ENCODE measurements around the gene INHBE. TPM values are rescaled to one million over a fixed set of nuclear protein-coding genes. Genes with fewer than 3 reads are reported as not detected.
"Not testable (repeated sequence)": the region's sequence is repeated elsewhere in the genome, so short reads cannot be mapped to it uniquely, and the experiment has no call there.

The INHBE gene, protein sequence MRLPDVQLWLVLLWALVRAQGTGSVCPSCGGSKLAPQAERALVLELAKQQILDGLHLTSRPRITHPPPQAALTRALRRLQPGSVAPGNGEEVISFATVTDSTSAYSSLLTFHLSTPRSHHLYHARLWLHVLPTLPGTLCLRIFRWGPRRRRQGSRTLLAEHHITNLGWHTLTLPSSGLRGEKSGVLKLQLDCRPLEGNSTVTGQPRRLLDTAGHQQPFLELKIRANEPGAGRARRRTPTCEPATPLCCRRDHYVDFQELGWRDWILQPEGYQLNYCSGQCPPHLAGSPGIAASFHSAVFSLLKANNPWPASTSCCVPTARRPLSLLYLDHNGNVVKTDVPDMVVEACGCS
- total RNA-seq, result not detected
- long read RNA-seq, result 0 reads

DNA sequence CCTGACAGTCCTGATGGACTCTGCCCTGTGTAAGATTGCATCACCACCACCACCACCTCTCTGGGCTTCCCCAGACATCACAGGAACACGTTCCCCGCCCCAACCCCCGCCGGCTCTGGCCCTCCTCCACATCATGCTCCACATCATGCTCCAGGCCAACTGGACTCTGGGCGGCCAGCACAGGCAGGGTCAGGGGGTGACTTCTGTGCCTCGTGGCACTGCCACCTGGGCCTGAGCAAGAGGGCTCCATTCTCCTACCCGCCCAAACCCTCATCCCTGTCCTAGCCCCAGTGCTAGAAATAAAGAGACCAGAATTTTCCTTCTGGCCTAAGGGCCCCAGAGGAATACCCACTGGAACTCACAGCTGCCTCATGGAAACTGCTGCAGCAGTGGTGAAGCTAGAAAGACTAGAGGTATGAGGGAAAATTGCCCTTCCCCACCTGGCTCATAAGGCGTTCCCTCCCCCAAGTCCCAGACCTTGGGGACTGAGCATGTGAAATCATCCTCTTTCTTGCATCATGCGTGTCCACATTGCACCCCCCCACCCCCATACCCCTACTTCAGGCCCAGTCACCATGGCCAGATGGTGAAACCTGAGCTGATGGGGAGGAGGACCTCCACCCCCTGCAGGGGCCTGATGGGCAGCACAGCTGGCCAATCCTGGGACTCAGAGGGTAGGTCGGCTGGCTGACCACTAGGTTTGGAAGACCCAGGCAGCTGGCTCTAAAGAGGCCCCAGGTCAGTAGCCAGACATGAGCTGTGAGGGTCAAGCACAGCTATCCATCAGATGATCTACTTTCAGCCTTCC is at the start of gene INHBE:
Gene INHBE, plus strand, starts transcription at position 742 of the 808 bp plus-strand sequence. CDS start 230 bp downstream, outside the sequence.
- Histone ChIP-seq H3K27ac (replicated peaks) (no peak within 1 kb of the TSS), H3K9me3 (replicated peaks) (no peaks in the 10 kb centered on the region), H3K4me3 (no peak within 1 kb of the TSS), H3K36me3 (no peaks in the 10 kb centered on the region), H3K4me1 (peaks cover 33% of the 10 kb centered on the region), H3K27me3 (ENCODE audit: low read depth) (no peaks in the 10 kb centered on the region)
- TF ChIP-seq, protein P1, sequence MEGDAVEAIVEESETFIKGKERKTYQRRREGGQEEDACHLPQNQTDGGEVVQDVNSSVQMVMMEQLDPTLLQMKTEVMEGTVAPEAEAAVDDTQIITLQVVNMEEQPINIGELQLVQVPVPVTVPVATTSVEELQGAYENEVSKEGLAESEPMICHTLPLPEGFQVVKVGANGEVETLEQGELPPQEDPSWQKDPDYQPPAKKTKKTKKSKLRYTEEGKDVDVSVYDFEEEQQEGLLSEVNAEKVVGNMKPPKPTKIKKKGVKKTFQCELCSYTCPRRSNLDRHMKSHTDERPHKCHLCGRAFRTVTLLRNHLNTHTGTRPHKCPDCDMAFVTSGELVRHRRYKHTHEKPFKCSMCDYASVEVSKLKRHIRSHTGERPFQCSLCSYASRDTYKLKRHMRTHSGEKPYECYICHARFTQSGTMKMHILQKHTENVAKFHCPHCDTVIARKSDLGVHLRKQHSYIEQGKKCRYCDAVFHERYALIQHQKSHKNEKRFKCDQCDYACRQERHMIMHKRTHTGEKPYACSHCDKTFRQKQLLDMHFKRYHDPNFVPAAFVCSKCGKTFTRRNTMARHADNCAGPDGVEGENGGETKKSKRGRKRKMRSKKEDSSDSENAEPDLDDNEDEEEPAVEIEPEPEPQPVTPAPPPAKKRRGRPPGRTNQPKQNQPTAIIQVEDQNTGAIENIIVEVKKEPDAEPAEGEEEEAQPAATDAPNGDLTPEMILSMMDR (IDR thresholded peaks at IDR 0.05; ENCODE audit: borderline replicate concordance), result no peak
- no peak for DNase-seq
- intact Hi-C loops (cut with micrococcal nuclease), result loop anchor here (5.0 kb wide), 1 partner anchor 152 kb away; no protein-coding TSS in a partner anchor

DNA sequence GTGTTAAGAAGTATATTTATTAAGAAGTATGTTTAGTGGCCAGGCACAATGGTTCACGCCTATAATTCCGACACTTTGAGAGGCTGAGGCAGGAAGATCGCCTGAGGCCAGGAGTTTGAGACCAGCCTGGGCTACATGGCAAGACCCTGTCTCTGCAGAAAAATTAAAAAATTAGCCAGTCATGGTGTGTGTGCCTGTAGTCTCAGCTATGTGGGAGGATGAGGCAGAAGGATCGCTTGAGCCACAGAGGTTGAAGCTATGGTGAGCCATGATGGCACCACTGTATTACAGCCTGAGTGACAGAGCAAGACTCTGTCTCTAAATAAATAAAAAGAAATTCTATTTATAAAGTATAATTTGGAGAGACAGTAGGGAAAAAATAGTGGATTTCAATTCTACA is 44.6 kb upstream of the INHBE start:
- H3K9me3 ChIP-seq (replicated peaks), result no peaks in the 10 kb centered on the region
- no peak overlapping the region for H3K27ac ChIP-seq (replicated peaks)
- peaks cover 14% of the 10 kb centered on the region for H3K4me1 ChIP-seq
- intact Hi-C loops (cut with micrococcal nuclease), result no loop called here
- H3K27me3 ChIP-seq (ENCODE audit: low read depth), result no peaks in the 10 kb centered on the region
- no peaks in the 10 kb centered on the region for H3K36me3 ChIP-seq
- TF ChIP-seq, protein P1 (IDR thresholded peaks at IDR 0.05; ENCODE audit: borderline replicate concordance), result no peak
- DNase-seq, result no peak
- H3K4me3 ChIP-seq, result no peak overlapping the region

DNA sequence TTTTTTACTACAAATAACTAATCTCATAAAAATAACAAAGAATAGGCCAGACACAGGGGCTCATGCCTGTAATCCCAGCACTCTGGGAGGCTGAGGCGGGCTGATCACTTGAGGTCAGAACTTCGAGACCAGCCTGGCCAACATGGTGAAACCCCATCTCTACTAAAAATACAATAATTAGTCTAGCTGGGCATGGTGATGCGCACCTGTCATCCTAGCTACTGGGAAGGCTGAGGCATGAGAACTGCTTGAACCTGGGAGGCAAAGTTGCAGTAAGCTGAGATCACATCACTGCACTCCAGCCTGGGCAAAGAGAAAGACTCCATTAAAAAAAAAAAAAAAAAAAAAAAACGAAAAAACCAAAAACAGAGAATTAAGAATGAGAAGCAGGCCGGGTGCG is 40.9 kb upstream of the INHBE start:
- peaks cover 39% of the 10 kb centered on the region for H3K4me1 ChIP-seq
- H3K27me3 ChIP-seq (ENCODE audit: low read depth); H3K9me3 ChIP-seq (replicated peaks); H3K36me3 ChIP-seq; DNase-seq; H3K27ac ChIP-seq (replicated peaks); H3K4me3 ChIP-seq; intact Hi-C loops (cut with micrococcal nuclease): not testable (repeated sequence)

DNA sequence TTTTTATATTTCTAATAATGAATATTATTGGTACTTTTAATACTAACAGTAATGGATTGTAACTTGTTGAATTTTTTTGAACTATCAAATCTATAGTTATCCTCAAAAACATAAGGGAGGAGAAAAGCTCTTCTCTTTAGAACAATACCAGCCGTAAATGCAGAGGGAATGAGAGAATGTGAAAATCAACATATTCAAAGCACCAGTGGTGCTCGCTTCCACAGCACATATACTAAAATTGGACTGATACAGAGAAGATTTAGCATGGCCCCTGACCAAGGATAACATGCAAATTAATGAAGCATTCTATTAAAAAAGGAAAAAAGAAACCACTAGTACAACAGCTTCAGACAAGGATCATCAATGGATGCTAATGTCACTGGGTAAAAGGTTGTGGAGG is 40.0 kb upstream of the INHBE start:
- no peak for DNase-seq
- no peaks in the 10 kb centered on the region for H3K9me3 ChIP-seq (replicated peaks)
- no peaks in the 10 kb centered on the region for H3K36me3 ChIP-seq
- no peak overlapping the region for H3K27ac ChIP-seq (replicated peaks)
- peaks cover 39% of the 10 kb centered on the region for H3K4me1 ChIP-seq
- TF ChIP-seq, protein P1 (IDR thresholded peaks at IDR 0.05; ENCODE audit: borderline replicate concordance), result no peak
- H3K4me3 ChIP-seq, result no peak overlapping the region
- no peaks in the 10 kb centered on the region for H3K27me3 ChIP-seq (ENCODE audit: low read depth)
- intact Hi-C loops (cut with micrococcal nuclease), result no loop called here

DNA sequence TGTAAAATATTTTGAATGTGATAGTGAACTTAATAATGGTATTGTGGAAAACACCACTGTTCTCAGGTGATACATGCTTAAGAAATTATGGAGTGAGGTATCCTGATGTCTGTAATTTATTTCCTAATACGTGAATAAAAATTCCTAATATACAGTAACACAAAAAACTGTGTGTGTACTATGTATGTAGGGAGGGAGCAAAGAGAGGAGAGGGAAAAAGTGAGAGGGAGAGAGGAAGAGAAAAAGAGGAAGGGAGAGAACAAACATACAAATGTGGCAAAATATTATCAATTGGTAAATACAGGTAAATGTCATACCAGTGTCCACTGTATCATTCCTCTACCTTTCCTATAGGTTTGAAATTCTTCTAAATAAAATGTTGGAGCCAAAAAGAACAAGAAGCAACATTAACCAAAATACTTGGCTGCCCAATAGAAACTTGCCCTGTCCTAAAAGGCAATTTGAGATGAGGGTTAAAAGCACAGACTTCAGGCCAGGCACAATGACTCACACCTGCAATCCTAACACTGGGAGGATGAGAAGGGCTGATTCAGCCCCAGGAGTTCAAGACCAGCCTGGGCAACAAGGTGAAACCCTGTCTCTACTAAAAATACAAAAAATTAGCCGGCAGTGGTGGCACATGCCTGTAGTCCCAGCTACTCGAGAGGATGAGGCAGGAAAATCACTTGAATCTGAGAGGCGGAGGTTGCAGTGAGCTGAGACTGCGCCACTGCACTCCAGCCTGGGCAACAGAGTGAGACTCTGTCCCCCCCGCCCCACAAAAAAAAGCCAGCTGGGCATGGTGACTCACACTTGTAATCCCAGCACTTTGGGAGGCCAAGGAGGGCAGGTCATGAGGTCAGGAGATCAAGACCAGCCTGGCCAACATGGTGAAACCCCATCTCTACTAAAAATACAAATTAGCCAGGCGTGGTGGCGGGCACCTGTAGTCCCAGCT is 38.8 kb upstream of the INHBE start:
- Histone ChIP-seq H3K4me3 (no peak overlapping the region), H3K4me1 (peaks cover 34% of the 10 kb centered on the region), H3K36me3 (no peaks in the 10 kb centered on the region), H3K27ac (replicated peaks) (no peak overlapping the region), H3K27me3 (ENCODE audit: low read depth) (no peaks in the 10 kb centered on the region), H3K9me3 (replicated peaks) (no peaks in the 10 kb centered on the region)
- no peak for DNase-seq
- TF ChIP-seq, protein P1 (IDR thresholded peaks at IDR 0.05; ENCODE audit: borderline replicate concordance), result no peak
- intact Hi-C loops (cut with micrococcal nuclease), result no loop called here

Measured in left ventricle myocardium inferior (tissue), 1 donor.